ENCODE measurements around the gene ABITRAM. TPM values are rescaled to one million over a fixed set of nuclear protein-coding genes. Genes with fewer than 3 reads are reported as not detected.
"Not testable (repeated sequence)": the region's sequence is repeated elsewhere in the genome, so short reads cannot be mapped to it uniquely, and the experiment has no call there.

ABITRAM gene
- total RNA-seq, 1 donor from 2014 or later = 21.7 TPM

DNA sequence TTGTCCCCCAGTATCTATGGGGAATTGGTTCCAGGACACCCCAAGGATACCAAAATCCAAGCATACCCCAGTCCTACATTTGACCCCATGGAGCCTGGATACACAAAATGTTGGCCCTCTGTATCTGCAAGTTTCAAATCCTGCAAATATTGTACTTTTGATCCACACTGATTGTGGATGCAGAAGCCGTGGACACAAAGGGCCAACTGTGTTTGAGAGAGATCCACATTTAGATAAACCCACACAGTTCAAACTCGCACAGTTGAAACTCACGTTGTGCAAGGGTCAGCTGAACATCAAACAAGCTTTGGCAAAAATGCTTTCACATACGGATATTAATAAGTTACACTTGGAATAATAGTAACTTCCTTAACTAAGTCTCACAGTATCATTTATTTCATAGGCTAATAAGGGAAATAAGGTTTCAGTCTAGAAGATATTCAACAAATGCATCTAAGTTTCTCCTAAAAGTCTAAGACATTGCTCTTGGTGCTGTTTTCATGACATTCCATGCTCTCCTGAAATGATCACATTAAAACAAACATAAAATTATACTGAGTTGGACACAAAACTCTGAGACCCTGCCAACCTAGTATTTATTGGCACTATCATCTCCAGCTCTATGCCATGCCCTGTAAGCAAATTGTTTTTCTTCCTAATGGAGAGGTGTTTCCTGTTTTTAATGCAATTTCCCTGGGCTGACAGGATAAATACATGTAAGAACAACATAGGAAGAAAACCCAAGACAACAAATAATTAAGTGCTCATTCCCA is 39.8 kb upstream of the ABITRAM start:
- Mint-ChIP-seq H3K9me3 (no peaks in the 10 kb centered on the region), H3K27ac (no peak overlapping the region), H3K4me1 (ENCODE audit: unreplicated experiment) (no peaks in the 10 kb centered on the region), H3K36me3 (peaks cover 53% of the 10 kb centered on the region), H3K27me3 (no peaks in the 10 kb centered on the region), H3K4me3 (no peak overlapping the region)
- DNase-seq (ENCODE audit: extremely low spot score, unreplicated experiment) = no peak
- TF ChIP-seq, protein P1, sequence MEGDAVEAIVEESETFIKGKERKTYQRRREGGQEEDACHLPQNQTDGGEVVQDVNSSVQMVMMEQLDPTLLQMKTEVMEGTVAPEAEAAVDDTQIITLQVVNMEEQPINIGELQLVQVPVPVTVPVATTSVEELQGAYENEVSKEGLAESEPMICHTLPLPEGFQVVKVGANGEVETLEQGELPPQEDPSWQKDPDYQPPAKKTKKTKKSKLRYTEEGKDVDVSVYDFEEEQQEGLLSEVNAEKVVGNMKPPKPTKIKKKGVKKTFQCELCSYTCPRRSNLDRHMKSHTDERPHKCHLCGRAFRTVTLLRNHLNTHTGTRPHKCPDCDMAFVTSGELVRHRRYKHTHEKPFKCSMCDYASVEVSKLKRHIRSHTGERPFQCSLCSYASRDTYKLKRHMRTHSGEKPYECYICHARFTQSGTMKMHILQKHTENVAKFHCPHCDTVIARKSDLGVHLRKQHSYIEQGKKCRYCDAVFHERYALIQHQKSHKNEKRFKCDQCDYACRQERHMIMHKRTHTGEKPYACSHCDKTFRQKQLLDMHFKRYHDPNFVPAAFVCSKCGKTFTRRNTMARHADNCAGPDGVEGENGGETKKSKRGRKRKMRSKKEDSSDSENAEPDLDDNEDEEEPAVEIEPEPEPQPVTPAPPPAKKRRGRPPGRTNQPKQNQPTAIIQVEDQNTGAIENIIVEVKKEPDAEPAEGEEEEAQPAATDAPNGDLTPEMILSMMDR (conservative IDR thresholded peaks at IDR 0.05) = no peak

DNA sequence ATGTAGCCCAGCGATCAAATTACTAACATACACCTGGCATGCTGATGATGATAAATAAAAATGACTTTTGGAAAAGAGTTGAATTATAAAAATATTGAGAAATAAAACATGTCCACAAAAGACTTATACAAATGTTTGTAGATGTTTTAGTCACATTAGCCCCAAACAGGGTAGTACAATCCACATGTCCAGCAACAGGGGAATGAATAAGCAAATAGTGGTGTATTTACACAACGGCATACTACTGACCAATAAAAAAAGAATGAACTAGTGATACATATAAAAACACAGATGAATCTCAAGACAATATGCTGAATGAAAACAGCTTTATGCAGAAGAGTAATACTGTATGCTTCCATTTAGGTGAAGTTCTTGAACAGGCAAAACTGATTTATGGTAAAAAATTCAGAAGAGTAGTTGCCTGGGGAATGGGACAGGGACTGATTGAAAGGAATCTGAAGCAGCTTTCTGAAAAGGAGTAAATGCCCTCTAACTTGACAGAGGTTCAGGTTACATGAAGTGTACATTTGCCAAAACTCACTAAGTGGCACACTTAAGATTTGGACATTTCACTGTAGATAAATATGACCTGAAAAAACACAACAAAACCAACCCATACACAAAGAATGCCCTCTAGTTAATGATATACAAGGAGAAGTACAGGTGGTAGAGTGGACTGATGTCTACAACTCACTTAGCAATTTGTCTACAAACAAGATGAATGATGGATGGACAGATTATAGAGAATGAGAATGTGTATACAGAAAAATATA is 36.7 kb upstream of the ABITRAM start:
- no peaks in the 10 kb centered on the region for H3K9me3 Mint-ChIP-seq
- peaks cover 6% of the 10 kb centered on the region for H3K4me1 Mint-ChIP-seq (ENCODE audit: unreplicated experiment)
- H3K27me3 Mint-ChIP-seq = no peaks in the 10 kb centered on the region
- H3K27ac Mint-ChIP-seq = no peak overlapping the region
- no peak overlapping the region for H3K4me3 Mint-ChIP-seq
- H3K36me3 Mint-ChIP-seq = peaks cover 47% of the 10 kb centered on the region
- TF ChIP-seq, protein P1 (conservative IDR thresholded peaks at IDR 0.05) = no peak
- no peak for DNase-seq (ENCODE audit: extremely low spot score, unreplicated experiment)

DNA sequence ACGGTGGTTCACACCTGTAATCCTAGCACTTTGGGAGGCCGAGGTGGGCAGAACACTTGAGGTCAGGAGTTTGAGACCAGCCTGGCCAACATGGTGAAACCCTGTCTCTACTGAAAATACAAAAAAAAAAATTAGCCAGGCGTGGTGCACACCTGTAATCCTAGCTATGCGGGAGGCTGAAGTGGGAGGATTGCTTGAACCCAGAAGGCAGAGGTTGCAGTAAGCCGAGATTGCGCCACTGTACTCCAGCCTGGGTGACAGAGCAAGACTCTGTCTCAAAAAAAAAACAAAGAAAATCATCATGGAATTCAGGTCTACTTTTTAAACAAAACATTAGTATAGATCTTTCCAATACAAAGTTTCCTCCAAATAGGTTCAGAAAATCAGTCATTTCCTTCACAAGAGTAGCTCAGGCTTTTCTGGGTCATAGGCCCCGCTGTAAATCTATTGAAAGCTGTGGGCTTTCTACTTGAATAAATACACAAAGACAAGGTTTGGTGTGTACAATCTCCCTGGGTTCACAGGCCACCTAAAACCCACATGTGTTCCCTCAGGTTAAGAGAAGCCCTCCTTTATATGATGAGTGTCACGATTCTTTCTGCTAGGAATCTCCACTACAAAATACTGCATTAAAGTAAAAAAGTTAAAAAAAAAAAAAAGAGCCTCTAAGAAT is 35.0 kb upstream of the ABITRAM start:
- not testable (repeated sequence) for H3K4me1 Mint-ChIP-seq (ENCODE audit: unreplicated experiment); H3K9me3 Mint-ChIP-seq; H3K27me3 Mint-ChIP-seq; H3K27ac Mint-ChIP-seq; DNase-seq (ENCODE audit: extremely low spot score, unreplicated experiment); H3K4me3 Mint-ChIP-seq
- peaks cover 52% of the 10 kb centered on the region for H3K36me3 Mint-ChIP-seq

- Mint-ChIP-seq H3K9me3 (no peaks in the 10 kb centered on the region), H3K36me3 (peaks cover 51% of the 10 kb centered on the region), H3K27ac (peak overlapping the region; percentile 35), H3K4me3 (peak overlapping the region; percentile 11), H3K27me3 (no peaks in the 10 kb centered on the region), H3K4me1 (ENCODE audit: unreplicated experiment) (peaks cover 6% of the 10 kb centered on the region)
- TF ChIP-seq, protein P1 (conservative IDR thresholded peaks at IDR 0.05) = no peak
- DNase-seq (ENCODE audit: extremely low spot score, unreplicated experiment) = no peak
These were observed 34.0 kb upstream of the ABITRAM start for GRCh38 chr9:108900176-108900575.

- Mint-ChIP-seq H3K27ac (no peak overlapping the region), H3K4me3 (no peak overlapping the region)
- no peak for DNase-seq (ENCODE audit: extremely low spot score, unreplicated experiment)
These were observed 30.6 kb upstream of the ABITRAM start for GRCh38 chr9:108903420-108904103.

More at GRCh38 chr9:108903420-108904103, 30.6 kb upstream of the ABITRAM start:
- Mint-ChIP-seq H3K27me3 (no peaks in the 10 kb centered on the region), H3K9me3 (no peaks in the 10 kb centered on the region), H3K4me1 (ENCODE audit: unreplicated experiment) (peaks cover 6% of the 10 kb centered on the region), H3K36me3 (peaks cover 36% of the 10 kb centered on the region)
- TF ChIP-seq, protein P1 (conservative IDR thresholded peaks at IDR 0.05) = no peak
